DMS 273 treated with DMSO at 0.1 percent for 48 hours (cell line): ENCODE results near the gene ADPRH.

Experiments
- DNase-seq: peaks from one replicate; lab custom pipeline; 2025; lab: John Stamatoyannopoulos, UW

The ADPRH gene

GRCh38 chr3:119630128-119630879, 51.0 kb downstream of the ADPRH start:
- DNase-seq: no peak

- no peak for DNase-seq
Observed at GRCh38 chr3:119630880-119631329, 51.6 kb downstream of the ADPRH start.

GRCh38 chr3:119631516-119631915, 52.2 kb downstream of the ADPRH start:
- DNase-seq: no peak

GRCh38 chr3:119632216-119632615, 52.9 kb downstream of the ADPRH start:
- no peak for DNase-seq

- DNase-seq: no peak
Observed at GRCh38 chr3:119632829-119633228, 53.5 kb downstream of the ADPRH start.

GRCh38 chr3:119635719-119636118, 56.4 kb downstream of the ADPRH start:
- no peak for DNase-seq

- DNase-seq: no peak
Observed at GRCh38 chr3:119636249-119636648, 57.0 kb downstream of the ADPRH start.

GRCh38 chr3:119636891-119637611, 57.8 kb downstream of the ADPRH start:
- DNase-seq: no peak

- DNase-seq: no peak
Observed at GRCh38 chr3:119637679-119638477, 58.6 kb downstream of the ADPRH start.
